Body of pancreas (tissue), 4 donors: ENCODE results near the gene TMEM121.

ENCODE experiments used
- CTCF ChIP-seq, 7 experiments: fragments of 450-650 bp in 4 of 7; fragments of 200-600 bp in 3 of 7; sonication (generic) in 3 of 7; IDR thresholded peaks; one replicate each; pipeline ENCODE4 v1.5.1; 2016 to 2019; ENCODE audit warnings: antibody characterized with exemption in 7 of 7
- POLR2A ChIP-seq, 3 donors: fragments of 450-650 bp; IDR thresholded peaks; one replicate each; pipeline ENCODE4 v1.6.1; 2016; ENCODE audit warnings: antibody characterized with exemption in 3 of 3, mild to moderate bottlenecking in 2 of 3

GRCh38 chr14:105483300-105484068 lies 42.9 kb upstream of the TMEM121 start:
- TF ChIP-seq CTCF (IDR thresholded peaks at IDR 0.05) (no peak), POLR2A (IDR thresholded peaks at IDR 0.05) (no peak)
